Lung (tissue), 12 donors: ENCODE measurements around the gene TGFB1. TPM values are rescaled to one million over a fixed set of nuclear protein-coding genes. Genes with fewer than 3 reads are reported as not detected.
A peak's percentile ranks its signal among the peaks of the same experiment; 100 is the strongest.

Experiments used
- ATAC-seq: fragments of 200-7000 bp; cut with Tn5 transposase; one replicate; pipeline ENCODE4 v1.9.1; 2020; ENCODE audit warnings: moderate number of reproducible peaks; ENCODE audit not compliant: insufficient read depth, low FRiP score
- DNase-seq, 3 donors: peaks; one replicate each; pipeline ENCODE4 v3.0.0-alpha.2; 2013 to 2017
- H3K27ac ChIP-seq, 2 donors: one replicate each; pipeline ENCODE4 v1.5.1; 2013; ENCODE audit warnings: mild to moderate bottlenecking in 2 of 2, moderate library complexity in 2 of 2, control low read depth in 1 of 2, inconsistent platforms in 1 of 2, low read depth in 1 of 2, low read length in 1 of 2
- H3K27me3 ChIP-seq, 3 donors: one replicate each; pipeline ENCODE4 v1.5.1; 2013; ENCODE audit warnings: low read length in 2 of 3; ENCODE audit not compliant: control insufficient read depth in 3 of 3, insufficient read depth in 3 of 3
- H3K36me3 ChIP-seq, 4 donors: one replicate each; pipeline ENCODE4 v1.5.1; 2013; ENCODE audit warnings: low read length in 4 of 4, mild to moderate bottlenecking in 1 of 4, moderate library complexity in 1 of 4; ENCODE audit not compliant: control insufficient read depth in 4 of 4, insufficient read depth in 4 of 4
- H3K4me1 ChIP-seq, 5 donors: one replicate each; pipeline ENCODE4 v1.5.1; 2013; ENCODE audit warnings: low read length in 5 of 5, mild to moderate bottlenecking in 2 of 5, moderate library complexity in 1 of 5; ENCODE audit not compliant: control insufficient read depth in 5 of 5, insufficient read depth in 5 of 5
- H3K4me3 ChIP-seq: one replicate; pipeline ENCODE4 v1.5.1; 2013; ENCODE audit warnings: mild to moderate bottlenecking, control low read depth, moderate library complexity
- H3K9ac ChIP-seq, 2 donors: one replicate each; pipeline ENCODE4 v1.5.1; 2013; ENCODE audit warnings: low read length in 2 of 2, control low read depth in 1 of 2; ENCODE audit not compliant: insufficient read depth in 1 of 2
- H3K9me3 ChIP-seq, 4 donors: one replicate each; pipeline ENCODE4 v1.5.1; 2013; ENCODE audit warnings: low read length in 3 of 4, mild to moderate bottlenecking in 1 of 4, moderate library complexity in 1 of 4; ENCODE audit not compliant: control insufficient read depth in 4 of 4, insufficient read depth in 3 of 4
- WGBS, 2 donors: extraction: QIAGEN DNeasy Blood & Tissue Kit; methylation state at CpG; one replicate each; pipeline ENCODE4 v1.1.7; 2013; 5-methylcytosine and 5-hydroxymethylcytosine counted together
- polyA plus RNA-seq, 2 donors: library from polyadenylated mRNA; stranded (reverse); fragments of 200-250 nt; gene quantifications; one replicate each; pipeline ENCODE4 v1.2.1, GENCODE V29; 2013
- total RNA-seq, 2 donors: library from RNA; depleted of rRNA in 1 of 2; stranded (reverse); fragments of >200 nt in 1 of 2; gene quantifications; one replicate each; pipeline ENCODE4 v1.2.1, GENCODE V29; 2014 to 2021
- TF ChIP-seq, protein P1 (sequence below): IDR thresholded peaks from 2 replicates; pipeline ENCODE4 v1.5.1; 2012; ENCODE audit warnings: mild to moderate bottlenecking; ENCODE audit errors: control extremely low read depth, extremely low read depth
- donor health status: control.
- donor health status: control.
- donor health status: Bipolar disorder and iron deficiency.
- donor health status: healthy.
- donor health status: DM: yes; HTN: yes; CAD: no.

The TGFB1 gene
- total and polyA plus RNA-seq, 4 donors, result 18.0 to 88.8 (median 47.6) TPM

GRCh38 chr19:41364524-41365391, 11.0 kb upstream of the TGFB1 start:
- Histone ChIP-seq H3K9me3 (no peaks in the 10 kb centered on the region), H3K9ac (peak overlapping the region; percentile 95 to 97), H3K4me3 (peak overlapping the region; percentile 32), H3K27me3 (no peaks in the 10 kb centered on the region), H3K27ac (peak overlapping the region; percentile 93 to 99), H3K36me3 (no peaks in the 10 kb centered on the region), H3K4me1 (peaks cover 0 to 13% (median 6%) of the 10 kb centered on the region in 5 donors)
- TF ChIP-seq, protein P1, sequence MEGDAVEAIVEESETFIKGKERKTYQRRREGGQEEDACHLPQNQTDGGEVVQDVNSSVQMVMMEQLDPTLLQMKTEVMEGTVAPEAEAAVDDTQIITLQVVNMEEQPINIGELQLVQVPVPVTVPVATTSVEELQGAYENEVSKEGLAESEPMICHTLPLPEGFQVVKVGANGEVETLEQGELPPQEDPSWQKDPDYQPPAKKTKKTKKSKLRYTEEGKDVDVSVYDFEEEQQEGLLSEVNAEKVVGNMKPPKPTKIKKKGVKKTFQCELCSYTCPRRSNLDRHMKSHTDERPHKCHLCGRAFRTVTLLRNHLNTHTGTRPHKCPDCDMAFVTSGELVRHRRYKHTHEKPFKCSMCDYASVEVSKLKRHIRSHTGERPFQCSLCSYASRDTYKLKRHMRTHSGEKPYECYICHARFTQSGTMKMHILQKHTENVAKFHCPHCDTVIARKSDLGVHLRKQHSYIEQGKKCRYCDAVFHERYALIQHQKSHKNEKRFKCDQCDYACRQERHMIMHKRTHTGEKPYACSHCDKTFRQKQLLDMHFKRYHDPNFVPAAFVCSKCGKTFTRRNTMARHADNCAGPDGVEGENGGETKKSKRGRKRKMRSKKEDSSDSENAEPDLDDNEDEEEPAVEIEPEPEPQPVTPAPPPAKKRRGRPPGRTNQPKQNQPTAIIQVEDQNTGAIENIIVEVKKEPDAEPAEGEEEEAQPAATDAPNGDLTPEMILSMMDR, result no peak
- DNase-seq (no peak), ATAC-seq (no peak)
- 63 to 69% methylated on average over 14 of the region's 14 CpGs for WGBS, 2 donors

DNA sequence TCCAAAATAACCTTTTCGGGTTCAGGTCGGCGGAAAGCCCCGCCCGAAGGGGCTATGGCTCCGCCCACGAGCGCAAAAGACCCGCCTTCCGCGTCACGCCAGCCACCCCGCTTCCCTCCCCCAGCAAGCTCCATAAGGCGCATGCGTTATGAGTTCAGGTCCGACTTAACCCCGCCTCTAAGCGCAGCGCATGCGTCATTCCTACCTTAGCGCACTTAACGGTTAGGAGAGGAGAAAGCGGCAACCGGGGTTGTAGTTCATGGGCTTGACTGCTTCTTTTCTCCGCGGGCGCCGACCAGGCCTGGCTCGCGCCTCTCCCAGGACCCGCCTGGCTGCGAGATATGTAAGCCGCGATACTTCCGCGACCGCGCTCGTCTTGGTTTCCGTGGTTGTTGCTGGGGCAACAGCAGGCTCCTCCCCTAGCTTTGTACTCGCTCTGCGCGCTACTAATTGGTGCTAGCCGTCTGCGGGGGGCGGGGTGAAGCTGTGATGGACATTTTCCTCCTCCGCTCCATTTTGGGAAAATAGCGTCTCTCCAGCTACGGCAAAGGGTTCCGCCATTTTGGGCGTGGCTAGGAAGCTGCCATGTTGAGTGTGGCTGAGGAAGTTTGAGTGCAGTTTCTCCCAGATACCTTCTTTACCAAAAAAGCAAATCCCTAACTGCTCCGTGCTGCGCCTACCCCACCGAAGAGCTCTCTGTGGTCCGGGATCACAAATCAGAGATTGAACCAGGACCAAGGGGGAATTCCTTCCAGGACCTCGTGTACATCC, 10.2 kb upstream of the TGFB1 start, which contains the start of gene B9D2:
Gene B9D2, minus strand, starts transcription at position 397 of the 771 bp plus-strand sequence. CDS start 630 bp downstream, outside the sequence.
- peak within 1 kb of the TSS; percentile 95 to 97 for H3K9ac ChIP-seq
- peak; percentile 98 to 99 (median 99) for DNase-seq
- peak within 1 kb of the TSS; percentile 93 to 99 for H3K27ac ChIP-seq
- H3K36me3 ChIP-seq, result no peaks in the 10 kb centered on the region
- H3K4me1 ChIP-seq, result peaks cover 0 to 13% (median 6%) of the 10 kb centered on the region in 5 donors
- WGBS, 2 donors, result 0% methylated on average over 56 of the region's 56 CpGs
- TF ChIP-seq, protein P1, result no peak
- peak; percentile 93 for ATAC-seq
- no peaks in the 10 kb centered on the region for H3K9me3 ChIP-seq
- no peaks in the 10 kb centered on the region for H3K27me3 ChIP-seq
- H3K4me3 ChIP-seq, result peak within 1 kb of the TSS; percentile 54

DNA sequence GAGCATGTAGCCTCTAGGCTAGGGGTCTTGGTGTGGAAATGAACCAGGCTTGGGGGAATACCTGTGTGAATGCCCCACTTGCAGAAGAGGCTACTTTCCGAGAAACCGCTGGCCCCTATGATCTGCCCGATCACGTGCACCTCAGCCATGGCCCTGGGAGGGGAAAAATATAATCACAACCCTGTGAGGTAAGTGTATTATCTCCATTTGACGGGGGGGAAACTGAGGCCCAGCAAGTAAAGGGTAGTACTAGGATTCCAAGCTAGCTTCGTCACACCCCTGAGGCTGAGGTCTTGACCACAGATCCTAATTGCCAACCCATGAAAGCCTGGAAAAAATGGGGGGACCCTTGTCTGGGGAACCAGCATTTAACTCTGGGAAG, 9.6 kb upstream of the TGFB1 start:
- TF ChIP-seq, protein P1, result no peak
- peak overlapping the region; percentile 21 for H3K4me3 ChIP-seq
- peak overlapping the region; percentile 95 to 97 for H3K9ac ChIP-seq
- no peaks in the 10 kb centered on the region for H3K27me3 ChIP-seq
- ATAC-seq, result no peak
- no peak for DNase-seq
- no peaks in the 10 kb centered on the region for H3K36me3 ChIP-seq
- WGBS, 2 donors, result 46 to 49% methylated on average over 6 of the region's 6 CpGs
- peaks cover 0 to 13% (median 6%) of the 10 kb centered on the region in 5 donors for H3K4me1 ChIP-seq
- no peaks in the 10 kb centered on the region for H3K9me3 ChIP-seq
- peak overlapping the region; percentile 93 to 99 for H3K27ac ChIP-seq
